AG09319 (cell line): ENCODE results near the gene MYMX.

Experiments used
- DNase-seq: peaks from one replicate; pipeline ENCODE4 v3.0.0-alpha.2; 2010; ENCODE audit warnings: low read depth; ENCODE audit errors: extremely low read depth
- CTCF ChIP-seq: IDR thresholded peaks from 2 replicates; pipeline ENCODE4 v1.5.1; 2011; ENCODE audit warnings: low read depth, mild to moderate bottlenecking, inconsistent platforms, low read length, moderate library complexity

The MYMX gene

GRCh38 chr6:44256775-44257024 is 40.0 kb downstream of the MYMX start:
- TF ChIP-seq CTCF = no peak
- no peak for DNase-seq

- no peak for DNase-seq
- peak; percentile 34 for TF ChIP-seq CTCF
These were observed 40.5 kb downstream of the MYMX start, which contains the start of gene SLC35B2 for GRCh38 chr6:44257025-44257752. Gene SLC35B2, minus strand, starts transcription at chr6:44257528. Its CDS starts 118 bp downstream, at chr6:44257410.

GRCh38 chr6:44257753-44258324 is 41.1 kb downstream of the MYMX start:
- TF ChIP-seq CTCF = no peak
- no peak for DNase-seq

GRCh38 chr6:44258325-44258863 is 41.7 kb downstream of the MYMX start:
- no peak for DNase-seq
- no peak for TF ChIP-seq CTCF

GRCh38 chr6:44258921-44259320 is 42.2 kb downstream of the MYMX start:
- no peak for DNase-seq

GRCh38 chr6:44260011-44260410 is 43.3 kb downstream of the MYMX start:
- no peak for DNase-seq
- no peak for TF ChIP-seq CTCF

More at GRCh38 chr6:44258921-44259320, 42.2 kb downstream of the MYMX start:
- TF ChIP-seq CTCF = no peak
